GM21528 (cell line): ENCODE data around the gene FXYD1.
"Not testable (repeated sequence)": the region's sequence is repeated elsewhere in the genome, so short reads cannot be mapped to it uniquely, and the experiment has no call there.

Experiments used
- ATAC-seq: cut with Tn5 transposase; IDR thresholded peaks from one replicate; pipeline ENCODE4 v1.9.1; 2021; ENCODE audit warnings: mild to moderate bottlenecking, moderate library complexity; ENCODE audit not compliant: unreplicated experiment, low FRiP score

Gene FXYD1

GRCh38 chr19:35140962-35141836 is 2.6 kb downstream of the FXYD1 start:
- ATAC-seq = no peak

DNA sequence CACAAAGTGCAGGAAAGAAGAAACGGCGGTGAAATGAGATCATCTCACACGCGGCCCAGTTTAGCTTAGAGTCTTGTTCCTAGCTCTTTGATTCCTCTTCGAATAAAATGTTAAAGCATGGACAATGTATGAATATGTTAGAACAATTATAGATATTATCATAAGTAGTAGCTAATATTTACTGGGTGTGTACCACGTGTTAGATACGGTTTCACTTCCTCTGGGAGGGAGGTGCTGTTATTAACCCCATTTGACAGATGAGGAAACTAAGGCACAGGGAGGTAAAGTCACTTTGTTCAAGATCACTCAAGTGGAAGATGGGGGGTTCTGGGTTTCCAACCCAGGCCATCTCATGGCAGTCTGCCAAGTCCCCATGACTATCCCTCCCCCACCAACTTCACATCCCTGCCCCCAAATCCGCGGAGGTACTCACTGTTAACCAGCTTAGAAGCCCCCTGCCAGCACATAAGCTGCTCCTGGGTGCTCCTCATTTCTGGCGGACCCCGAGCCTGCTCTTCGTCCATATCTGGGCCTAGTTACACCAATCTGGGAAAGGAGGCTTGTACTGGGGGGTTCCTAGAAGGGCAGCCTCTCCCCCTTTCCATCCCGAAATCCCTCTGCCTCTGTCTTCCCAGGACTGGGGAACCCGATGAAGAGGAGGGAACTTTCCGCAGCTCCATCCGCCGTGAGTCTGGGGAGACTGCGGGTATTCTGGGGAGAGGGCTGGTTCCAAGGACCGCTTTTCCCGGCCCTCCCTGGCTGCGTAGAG is 3.4 kb downstream of the FXYD1 start:
- no peak for ATAC-seq

- no peak for ATAC-seq
Measured at GRCh38 chr19:35142606-35143230, 4.1 kb downstream of the FXYD1 start.

GRCh38 chr19:35143231-35143715 is 4.6 kb downstream of the FXYD1 start, which contains the start of gene FXYD7:
TSS of gene FXYD7 (plus strand) at chr19:35143255. CDS start at chr19:35143334, 79 bp downstream.
- no peak for ATAC-seq

DNA sequence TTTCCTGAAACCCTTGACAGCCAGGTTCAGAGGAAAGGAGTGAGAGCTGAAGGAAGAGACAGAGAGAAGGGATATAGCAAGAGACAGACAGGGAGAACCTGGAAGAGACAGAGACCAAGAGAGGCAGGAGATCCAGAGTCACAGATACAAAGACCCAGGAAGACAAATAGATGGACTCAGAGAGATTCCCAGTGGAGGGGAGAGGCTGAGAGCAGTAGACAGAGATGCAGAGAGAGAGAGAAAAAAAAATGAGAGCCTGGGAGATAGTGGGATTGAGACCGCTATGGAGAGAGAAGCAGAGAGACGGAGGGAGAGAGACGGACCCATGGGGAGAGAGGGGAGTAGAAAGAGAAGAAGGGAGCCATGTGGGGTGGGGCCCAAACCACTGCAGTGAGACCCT is 5.2 kb downstream of the FXYD1 start:
- no peak for ATAC-seq

- ATAC-seq = no peak
Measured at GRCh38 chr19:35144259-35144599, 5.6 kb downstream of the FXYD1 start.

- ATAC-seq = no peak
Measured at GRCh38 chr19:35144600-35145436, 6.2 kb downstream of the FXYD1 start.

DNA sequence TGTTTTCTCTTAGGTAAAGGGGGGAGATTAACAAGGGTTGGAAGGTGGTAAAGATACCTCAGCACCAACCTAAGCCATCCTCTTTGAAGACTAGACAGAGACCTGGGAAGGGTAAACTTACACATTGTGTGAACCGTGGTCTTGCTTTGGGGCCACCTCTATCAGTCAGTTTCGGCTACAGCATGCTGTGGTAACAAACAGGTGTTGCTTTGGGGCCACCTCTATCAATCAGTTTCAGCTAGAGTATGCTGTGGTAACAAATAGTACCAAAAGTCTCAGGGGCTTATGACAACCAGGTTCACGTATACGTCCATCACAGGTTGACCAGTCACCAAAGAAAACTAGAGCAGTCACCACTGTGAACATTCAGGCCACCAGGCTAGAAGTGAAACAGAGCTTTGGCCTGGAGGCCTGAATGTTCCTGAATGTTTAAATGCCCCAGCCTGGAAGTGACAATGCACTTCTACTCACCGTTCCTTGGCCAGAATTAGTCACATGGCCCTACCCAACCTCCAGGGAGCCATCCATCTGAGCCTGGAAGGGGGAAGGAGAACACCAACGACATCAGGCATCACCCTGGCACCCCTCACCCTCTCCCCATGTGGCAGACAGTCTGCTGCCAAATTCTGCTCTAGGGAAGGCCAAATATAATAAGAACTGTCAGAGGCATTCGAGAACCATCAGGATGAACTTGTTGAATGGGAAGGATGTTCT is 8.3 kb downstream of the FXYD1 start:
- ATAC-seq = no peak

DNA sequence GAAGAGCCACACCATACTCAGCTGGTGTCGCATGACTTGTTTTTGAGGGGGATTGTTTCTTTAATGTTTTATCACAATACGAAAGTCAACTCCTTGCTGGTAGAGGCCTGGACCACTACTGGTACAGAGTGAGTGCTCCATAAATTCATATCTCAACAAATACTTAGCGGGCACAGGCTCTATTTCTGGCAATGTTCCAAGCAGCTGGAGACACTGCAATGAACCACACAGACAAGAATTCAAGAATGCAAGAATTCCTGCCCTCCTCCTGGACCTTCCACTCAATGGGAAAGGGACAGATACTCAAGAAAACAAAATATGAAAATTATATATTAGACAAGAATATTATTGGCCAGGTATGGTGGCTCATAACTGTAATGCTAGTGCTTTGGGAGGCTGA is 10.8 kb downstream of the FXYD1 start:
- no peak for ATAC-seq

GRCh38 chr19:35150445-35150844 is 11.8 kb downstream of the FXYD1 start:
- ATAC-seq = no peak

DNA sequence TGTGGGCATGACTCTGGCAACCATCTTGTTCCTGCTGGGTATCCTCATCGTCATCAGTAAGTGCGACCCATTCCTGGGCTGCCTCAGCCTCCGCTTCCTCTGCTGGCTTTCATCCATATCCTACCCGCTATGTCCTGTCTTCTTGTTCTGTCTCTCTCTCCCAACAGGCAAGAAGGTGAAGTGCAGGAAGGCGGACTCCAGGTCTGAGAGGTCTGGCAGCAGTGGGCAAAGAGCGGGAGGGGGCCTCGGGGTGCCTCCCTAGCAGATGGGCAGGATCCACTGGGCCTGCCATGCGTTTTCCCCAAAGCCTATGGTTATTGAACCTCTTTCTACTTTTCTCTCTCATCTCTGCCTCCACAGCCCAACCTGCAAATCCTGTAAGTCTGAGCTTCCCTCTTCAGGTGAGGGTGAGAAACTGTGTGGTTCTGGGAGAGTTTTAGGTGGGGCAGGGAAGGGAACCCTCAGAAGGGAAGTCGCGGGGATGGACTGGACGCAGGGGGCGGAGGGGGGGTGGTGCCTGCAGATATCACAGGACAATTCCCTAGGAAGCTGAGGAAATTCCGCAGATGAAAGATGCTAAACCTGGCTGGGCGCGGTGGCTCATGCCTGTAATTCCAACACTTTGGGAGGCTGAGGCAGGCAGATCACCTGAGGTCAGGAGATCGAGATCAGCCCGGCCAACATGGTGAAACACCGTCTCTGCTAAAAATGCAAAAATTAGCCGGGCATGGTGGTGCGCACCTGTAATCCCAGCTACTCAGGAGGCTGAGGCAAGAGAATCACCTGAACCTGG is 12.8 kb downstream of the FXYD1 start:
- ATAC-seq = no peak

GRCh38 chr19:35153129-35153522 is 14.5 kb downstream of the FXYD1 start:
- not testable (repeated sequence) for ATAC-seq

DNA sequence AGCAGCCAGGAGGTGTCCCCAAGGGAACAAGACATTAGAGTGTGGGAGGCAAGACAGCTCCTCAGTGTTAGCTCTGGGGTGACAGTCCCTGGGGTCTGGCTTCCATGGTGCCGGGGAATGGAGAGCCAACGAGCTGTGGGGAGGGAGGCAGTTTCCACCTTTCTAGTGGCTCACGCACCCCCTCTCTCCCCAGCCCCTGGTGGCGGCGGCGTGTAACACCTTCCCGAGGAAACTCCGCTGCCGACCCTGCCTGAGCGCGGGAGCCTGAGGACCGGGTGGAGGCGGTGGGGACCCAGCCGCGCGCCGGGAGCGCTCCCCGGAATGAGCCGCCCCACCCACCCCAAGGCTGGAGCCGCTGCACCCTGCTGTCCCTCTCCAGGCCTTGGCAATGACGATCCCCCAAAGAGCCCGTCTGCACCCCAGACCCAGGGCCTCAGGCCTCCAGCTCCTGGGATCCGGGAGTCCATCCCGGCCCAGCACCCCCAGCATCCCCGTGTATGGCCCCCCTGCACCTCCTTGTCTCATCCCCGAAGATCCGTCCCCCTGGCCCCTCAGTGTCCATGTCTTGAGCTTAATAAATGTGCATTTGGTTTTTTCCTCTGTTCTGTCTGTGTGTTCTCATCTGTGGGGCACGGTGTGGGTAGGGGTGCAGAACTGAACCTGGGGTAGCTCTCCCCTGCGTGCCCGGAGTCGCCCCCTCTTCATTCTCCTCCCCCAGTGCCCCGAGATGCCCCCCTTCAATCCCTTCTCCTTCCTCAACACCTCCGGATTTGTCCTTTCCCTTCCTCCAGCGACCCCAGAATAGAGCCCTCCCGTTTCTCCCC is 15.3 kb downstream of the FXYD1 start:
- ATAC-seq = no peak

DNA sequence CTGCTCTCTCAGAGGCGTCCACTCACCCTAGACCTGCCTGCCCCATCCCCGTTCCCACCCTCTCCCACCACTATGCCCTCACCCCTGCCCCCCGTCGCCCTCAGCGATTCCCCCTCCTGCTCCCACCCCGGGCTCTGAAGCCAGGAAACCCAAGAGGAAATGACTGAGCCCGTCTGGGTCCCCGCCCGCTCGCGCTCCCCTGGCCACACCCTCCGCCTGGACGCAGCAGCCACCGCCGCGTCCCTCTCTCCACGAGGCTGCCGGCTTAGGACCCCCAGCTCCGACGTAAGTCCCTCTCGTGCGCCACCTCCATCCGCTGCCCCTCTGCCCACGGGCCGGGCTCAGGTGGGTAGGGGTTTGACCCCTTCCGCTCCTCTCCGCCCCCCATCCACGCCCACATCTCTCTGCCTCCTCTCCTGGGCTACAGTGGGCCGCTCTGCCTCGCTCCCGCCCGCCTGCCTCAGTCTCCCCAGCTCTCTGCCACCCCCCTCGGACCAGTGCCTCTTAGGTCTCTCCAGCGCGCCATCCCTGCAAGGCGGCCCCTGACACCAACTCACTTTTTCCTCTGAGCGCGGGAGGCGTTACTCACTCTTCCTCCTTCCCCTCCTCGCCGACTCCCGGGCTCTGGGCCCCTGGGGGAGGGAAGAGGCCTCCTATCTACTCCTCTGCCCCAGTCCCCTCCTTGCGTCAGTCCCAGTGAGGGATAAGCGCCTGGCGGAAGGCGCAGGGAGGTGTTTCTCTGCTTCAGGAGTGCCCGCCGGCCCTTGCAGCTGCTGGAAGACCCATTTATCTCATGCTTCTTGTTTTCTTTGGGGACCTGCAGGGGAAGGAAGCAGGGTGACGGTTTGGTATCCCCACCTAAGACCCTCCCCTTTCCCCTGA is 16.1 kb downstream of the FXYD1 start, which contains the start of gene FXYD5:
FXYD5 (plus strand) TSS at position 211 of the 882 bp plus-strand sequence. CDS start 816 bp downstream, outside the sequence.
- ATAC-seq = no peak

- ATAC-seq = no peak
Measured at GRCh38 chr19:35155441-35155840, 16.8 kb downstream of the FXYD1 start.

DNA sequence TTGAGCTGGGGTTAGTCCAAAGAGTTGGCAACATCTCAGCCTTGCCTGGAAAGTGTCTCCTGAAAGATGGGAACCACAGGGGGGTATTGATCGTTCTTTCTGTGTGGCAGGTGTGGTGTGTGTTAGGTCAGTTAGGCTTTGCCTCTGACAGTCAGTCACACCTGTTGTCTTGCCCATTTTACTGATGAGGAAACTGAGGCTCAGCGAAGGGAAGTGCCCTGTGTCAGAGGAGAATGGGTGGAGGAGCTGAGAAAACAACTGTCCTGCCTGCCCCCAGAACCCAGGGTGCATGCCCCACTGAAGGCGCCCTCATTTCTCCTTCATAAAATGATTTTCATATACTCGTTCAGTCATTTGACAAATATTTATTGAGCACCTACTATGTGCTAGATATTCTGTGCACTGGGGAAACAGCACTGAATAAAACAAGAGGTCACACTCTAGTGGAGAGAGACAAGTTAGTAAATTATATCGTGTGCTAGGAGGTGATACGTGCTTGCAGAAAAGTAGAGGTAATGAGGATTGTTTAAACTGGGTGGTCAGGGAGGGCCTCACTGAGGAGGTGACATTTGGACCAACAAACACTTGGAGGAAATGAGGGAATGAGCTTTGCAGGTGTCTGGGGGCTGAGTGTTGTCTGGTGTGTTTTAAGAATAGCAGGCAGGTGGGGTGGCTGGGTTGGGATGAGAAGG is 17.5 kb downstream of the FXYD1 start:
- ATAC-seq = no peak
